Measurements from ENCODE around the gene GHSR. TPM values are rescaled to one million over a fixed set of nuclear protein-coding genes. Genes with fewer than 3 reads are reported as not detected.

Gene GHSR
- polyA plus RNA-seq, 1 donor (not counting 4 experiments of a cell fraction or from before 2014, with no cell fraction given), result not detected

DNA sequence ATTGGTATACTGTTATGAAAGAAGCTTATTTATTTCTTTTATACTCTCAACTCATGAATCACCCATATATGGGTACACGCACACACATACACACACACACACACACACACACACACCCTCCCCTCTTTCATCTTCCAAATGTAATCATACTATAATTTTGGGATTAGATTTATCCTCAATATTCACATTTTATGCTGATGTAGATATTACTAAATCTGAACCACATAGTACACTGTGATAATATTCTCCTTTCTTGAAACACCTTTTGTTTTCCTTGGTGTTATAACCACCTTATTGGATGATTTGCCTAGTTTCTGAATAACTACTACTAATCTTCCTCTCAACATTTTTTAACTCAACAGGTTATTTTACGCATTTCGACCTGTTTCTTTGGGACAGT, 8.1 kb upstream of the GHSR start:
- no peaks in the 10 kb centered on the region for H3K27me3 ChIP-seq (ENCODE audit: control insufficient read depth, extremely low read depth, insufficient read depth, low read length)
- no peak overlapping the region for H3K4me3 ChIP-seq (ENCODE audit: control insufficient read depth in 2 of 3, extremely low read depth in 1 of 3, insufficient read depth in 2 of 3, low read depth in 1 of 3, low read length in 3 of 3)
- dilution Hi-C loops (cut with MboI; ENCODE audit: extremely low pct_ligation_motif_present, low sequenced_read_pairs), result no loop called here
- H3K4me1 ChIP-seq (ENCODE audit: control insufficient read depth, extremely low read depth, insufficient read depth, low read length), result peaks cover 9% of the 10 kb centered on the region
- H3K4me2 ChIP-seq (ENCODE audit: control insufficient read depth, extremely low read depth, insufficient read depth, low read depth, low read length), result no peak overlapping the region
- no peak overlapping the region for H2AFZ ChIP-seq (ENCODE audit: control insufficient read depth, low read length)
- FAIRE-seq (no peak), DNase-seq (ENCODE audit: low read depth, low spot score) (no peak)
- no peak overlapping the region for H3K27ac ChIP-seq (ENCODE audit: control insufficient read depth, insufficient read depth, low read length)
- H4K20me1 ChIP-seq (ENCODE audit: control insufficient read depth, extremely low read depth, insufficient read depth, low read length), result no peaks in the 10 kb centered on the region
- H3K36me3 ChIP-seq (ENCODE audit: control insufficient read depth in 2 of 2, extremely low read depth in 1 of 2, insufficient read depth in 2 of 2, low read length in 2 of 2), result no peaks in the 10 kb centered on the region
- TF ChIP-seq, protein P1, sequence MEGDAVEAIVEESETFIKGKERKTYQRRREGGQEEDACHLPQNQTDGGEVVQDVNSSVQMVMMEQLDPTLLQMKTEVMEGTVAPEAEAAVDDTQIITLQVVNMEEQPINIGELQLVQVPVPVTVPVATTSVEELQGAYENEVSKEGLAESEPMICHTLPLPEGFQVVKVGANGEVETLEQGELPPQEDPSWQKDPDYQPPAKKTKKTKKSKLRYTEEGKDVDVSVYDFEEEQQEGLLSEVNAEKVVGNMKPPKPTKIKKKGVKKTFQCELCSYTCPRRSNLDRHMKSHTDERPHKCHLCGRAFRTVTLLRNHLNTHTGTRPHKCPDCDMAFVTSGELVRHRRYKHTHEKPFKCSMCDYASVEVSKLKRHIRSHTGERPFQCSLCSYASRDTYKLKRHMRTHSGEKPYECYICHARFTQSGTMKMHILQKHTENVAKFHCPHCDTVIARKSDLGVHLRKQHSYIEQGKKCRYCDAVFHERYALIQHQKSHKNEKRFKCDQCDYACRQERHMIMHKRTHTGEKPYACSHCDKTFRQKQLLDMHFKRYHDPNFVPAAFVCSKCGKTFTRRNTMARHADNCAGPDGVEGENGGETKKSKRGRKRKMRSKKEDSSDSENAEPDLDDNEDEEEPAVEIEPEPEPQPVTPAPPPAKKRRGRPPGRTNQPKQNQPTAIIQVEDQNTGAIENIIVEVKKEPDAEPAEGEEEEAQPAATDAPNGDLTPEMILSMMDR (optimal IDR thresholded peaks at IDR 0.05 in 1 of 3, IDR thresholded peaks at IDR 0.05 in 1 of 3, conservative IDR thresholded peaks at IDR 0.05 in 1 of 3; ENCODE audit: extremely low read depth in 1 of 3, insufficient read depth in 2 of 3, low read length in 3 of 3), result no peak
- TF ChIP-seq EZH2 (IDR thresholded peaks at IDR 0.05; ENCODE audit: low read length), result no peak
- no peaks in the 10 kb centered on the region for H3K9me1 ChIP-seq (ENCODE audit: control insufficient read depth, extremely low read depth, insufficient read depth, low read length)
- no peaks in the 10 kb centered on the region for H3K79me2 ChIP-seq (ENCODE audit: control insufficient read depth, insufficient read depth, low read length)
- H3K9ac ChIP-seq (ENCODE audit: control insufficient read depth, extremely low read depth, insufficient read depth, low read length), result no peak overlapping the region
- H3K9me3 ChIP-seq (ENCODE audit: control insufficient read depth, low read depth, low read length), result no peaks in the 10 kb centered on the region

DNA sequence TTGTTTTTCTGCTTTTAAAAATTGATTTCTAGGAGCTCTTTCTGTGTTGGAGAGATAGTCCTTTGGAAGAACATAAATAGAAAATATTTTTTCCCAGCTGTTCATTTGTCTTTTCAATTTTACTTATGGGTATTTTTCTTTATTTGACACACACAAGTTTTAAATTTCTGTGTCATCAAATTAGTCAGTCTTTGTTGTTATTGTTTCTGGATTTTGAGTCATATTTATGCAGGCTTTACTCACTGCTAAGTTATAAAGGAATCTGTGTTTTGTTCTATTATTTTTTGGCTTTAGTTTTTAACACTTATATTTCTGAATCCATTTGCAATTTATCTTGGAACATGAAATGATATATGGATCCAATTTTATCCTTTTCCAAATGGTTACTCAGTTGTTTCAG, 5.9 kb upstream of the GHSR start:
- Histone ChIP-seq H4K20me1 (ENCODE audit: control insufficient read depth, extremely low read depth, insufficient read depth, low read length) (no peaks in the 10 kb centered on the region), H3K4me2 (ENCODE audit: control insufficient read depth, extremely low read depth, insufficient read depth, low read depth, low read length) (no peak overlapping the region), H3K9me3 (ENCODE audit: control insufficient read depth, low read depth, low read length) (no peaks in the 10 kb centered on the region), H2AFZ (ENCODE audit: control insufficient read depth, low read length) (no peak overlapping the region), H3K36me3 (ENCODE audit: control insufficient read depth in 2 of 2, extremely low read depth in 1 of 2, insufficient read depth in 2 of 2, low read length in 2 of 2) (no peaks in the 10 kb centered on the region), H3K9ac (ENCODE audit: control insufficient read depth, extremely low read depth, insufficient read depth, low read length) (no peak overlapping the region), H3K79me2 (ENCODE audit: control insufficient read depth, insufficient read depth, low read length) (no peaks in the 10 kb centered on the region), H3K9me1 (ENCODE audit: control insufficient read depth, extremely low read depth, insufficient read depth, low read length) (no peaks in the 10 kb centered on the region), H3K27me3 (ENCODE audit: control insufficient read depth, extremely low read depth, insufficient read depth, low read length) (peaks cover 13% of the 10 kb centered on the region), H3K4me3 (ENCODE audit: control insufficient read depth in 2 of 3, extremely low read depth in 1 of 3, insufficient read depth in 2 of 3, low read depth in 1 of 3, low read length in 3 of 3) (no peak overlapping the region), H3K27ac (ENCODE audit: control insufficient read depth, insufficient read depth, low read length) (no peak overlapping the region), H3K4me1 (ENCODE audit: control insufficient read depth, extremely low read depth, insufficient read depth, low read length) (peaks cover 12% of the 10 kb centered on the region)
- no peak for FAIRE-seq
- no peak for DNase-seq (ENCODE audit: low read depth, low spot score)
- dilution Hi-C loops (cut with MboI; ENCODE audit: extremely low pct_ligation_motif_present, low sequenced_read_pairs), result no loop called here
- TF ChIP-seq, protein P1 (optimal IDR thresholded peaks at IDR 0.05 in 1 of 3, IDR thresholded peaks at IDR 0.05 in 1 of 3, conservative IDR thresholded peaks at IDR 0.05 in 1 of 3; ENCODE audit: extremely low read depth in 1 of 3, insufficient read depth in 2 of 3, low read length in 3 of 3), result no peak
- TF ChIP-seq EZH2 (IDR thresholded peaks at IDR 0.05; ENCODE audit: low read length), result no peak

Measured in keratinocyte (primary cell).